Omental fat pad (tissue), 4 donors: ENCODE results near the gene FAM8A1. TPM values are rescaled to one million over a fixed set of nuclear protein-coding genes. Genes with fewer than 3 reads are reported as not detected.
A peak's percentile ranks its signal among the peaks of the same experiment; 100 is the strongest.

Experiments
- ATAC-seq: fragments of 150-250 bp; one replicate; pipeline ENCODE4 v1.9.1; 2016; ENCODE audit warnings: mild to moderate bottlenecking, moderate library complexity; ENCODE audit not compliant: low FRiP score
- DNase-seq: peaks from one replicate; pipeline ENCODE4 v3.0.0-alpha.2; 2019; ENCODE audit warnings: low spot score
- CTCF ChIP-seq, 3 donors: fragments of 450-650 bp; IDR thresholded peaks; one replicate each; pipeline ENCODE4 v1.5.1; 2016 to 2017; ENCODE audit warnings: antibody characterized with exemption in 3 of 3, mild to moderate bottlenecking in 3 of 3, moderate library complexity in 2 of 3
- total RNA-seq, 4 donors: library from RNA; depleted of rRNA; stranded (reverse); fragments of >200 nt; gene quantifications; one replicate each; pipeline ENCODE4 v1.1.0, GENCODE V29; 2016

The FAM8A1 gene
- total RNA-seq = 10 to 100 TPM; 13.8 to 40.0 (median 27.6) TPM

GRCh38 chr6:17599877-17600526 lies at the start of gene FAM8A1:
FAM8A1 (plus strand) TSS chr6:17600302; CDS start chr6:17600410, 108 bp downstream.
- no peak for TF ChIP-seq CTCF (IDR thresholded peaks at IDR 0.05)
- peak; percentile 88 for DNase-seq
- peak; percentile 97 for ATAC-seq

GRCh38 chr6:17551383-17551958 lies 48.6 kb upstream of the FAM8A1 start:
- no peak for DNase-seq
- no peak for TF ChIP-seq CTCF (IDR thresholded peaks at IDR 0.05)
- ATAC-seq = no peak

- no peak for ATAC-seq
- no peak for TF ChIP-seq CTCF (IDR thresholded peaks at IDR 0.05)
- DNase-seq = no peak
These were observed 47.2 kb upstream of the FAM8A1 start for GRCh38 chr6:17552861-17553260.

- no peak for ATAC-seq
- no peak for TF ChIP-seq CTCF (IDR thresholded peaks at IDR 0.05)
- no peak for DNase-seq
These were observed 44.1 kb upstream of the FAM8A1 start for GRCh38 chr6:17556014-17556413.

GRCh38 chr6:17562636-17563035 lies 37.5 kb upstream of the FAM8A1 start:
- DNase-seq = no peak
- no peak for TF ChIP-seq CTCF (IDR thresholded peaks at IDR 0.05)
- no peak for ATAC-seq

GRCh38 chr6:17565399-17565798 lies 34.7 kb upstream of the FAM8A1 start:
- DNase-seq = no peak
- ATAC-seq = no peak
- no peak for TF ChIP-seq CTCF (IDR thresholded peaks at IDR 0.05)
